DND-41 (cell line): Measurements from ENCODE around the gene CARS1.

Experiments
- EZH2 ChIP-seq: IDR thresholded peaks from 3 replicates; pipeline ENCODE4 v1.6.1; 2012; ENCODE audit warnings: borderline replicate concordance, low read depth, mild to moderate bottlenecking, moderate library complexity, low read length, inconsistent platforms; ENCODE audit not compliant: severe bottlenecking
- TF ChIP-seq, protein P1 (sequence below): IDR thresholded peaks from 2 replicates; pipeline ENCODE4 v1.5.1; 2012; ENCODE audit warnings: borderline replicate concordance, low read length, moderate library complexity, mild to moderate bottlenecking; ENCODE audit not compliant: poor library complexity, severe bottlenecking; ENCODE audit errors: extremely low read depth

DNA sequence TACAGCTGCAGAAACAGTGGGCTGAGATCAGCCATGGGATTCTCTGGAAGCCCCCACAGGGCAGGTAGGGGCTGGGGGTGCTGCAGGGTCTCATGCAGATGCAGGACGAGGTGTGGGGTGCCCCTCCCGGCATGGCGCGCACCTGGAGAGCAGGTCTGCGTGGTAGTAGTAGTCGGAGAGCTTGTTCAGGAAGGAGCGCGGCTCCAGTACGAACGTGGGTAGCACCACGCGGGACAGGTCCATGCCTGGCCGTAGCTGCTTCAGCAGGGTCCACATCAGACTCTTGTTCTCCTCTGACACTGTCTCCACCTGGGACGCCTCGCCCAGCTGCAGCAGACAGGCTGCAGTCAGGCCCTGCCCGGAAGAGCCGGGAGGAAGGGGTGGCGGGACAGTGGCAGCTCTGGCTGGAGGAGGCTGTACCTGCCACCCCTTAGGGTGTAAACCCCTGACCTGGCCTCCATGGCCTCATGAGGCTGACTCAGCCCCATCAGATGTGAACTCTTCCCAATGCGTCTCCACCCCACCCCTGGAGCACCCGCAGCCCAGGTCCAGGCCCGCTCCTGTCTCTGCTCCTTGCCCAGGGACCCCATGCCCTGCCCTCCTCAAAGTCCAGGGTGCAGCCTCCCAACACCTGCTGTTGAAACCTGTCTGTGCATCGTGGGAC is 47.0 kb upstream of the CARS1 start:
- TF ChIP-seq, protein P1, sequence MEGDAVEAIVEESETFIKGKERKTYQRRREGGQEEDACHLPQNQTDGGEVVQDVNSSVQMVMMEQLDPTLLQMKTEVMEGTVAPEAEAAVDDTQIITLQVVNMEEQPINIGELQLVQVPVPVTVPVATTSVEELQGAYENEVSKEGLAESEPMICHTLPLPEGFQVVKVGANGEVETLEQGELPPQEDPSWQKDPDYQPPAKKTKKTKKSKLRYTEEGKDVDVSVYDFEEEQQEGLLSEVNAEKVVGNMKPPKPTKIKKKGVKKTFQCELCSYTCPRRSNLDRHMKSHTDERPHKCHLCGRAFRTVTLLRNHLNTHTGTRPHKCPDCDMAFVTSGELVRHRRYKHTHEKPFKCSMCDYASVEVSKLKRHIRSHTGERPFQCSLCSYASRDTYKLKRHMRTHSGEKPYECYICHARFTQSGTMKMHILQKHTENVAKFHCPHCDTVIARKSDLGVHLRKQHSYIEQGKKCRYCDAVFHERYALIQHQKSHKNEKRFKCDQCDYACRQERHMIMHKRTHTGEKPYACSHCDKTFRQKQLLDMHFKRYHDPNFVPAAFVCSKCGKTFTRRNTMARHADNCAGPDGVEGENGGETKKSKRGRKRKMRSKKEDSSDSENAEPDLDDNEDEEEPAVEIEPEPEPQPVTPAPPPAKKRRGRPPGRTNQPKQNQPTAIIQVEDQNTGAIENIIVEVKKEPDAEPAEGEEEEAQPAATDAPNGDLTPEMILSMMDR, result no peak
- no peak for TF ChIP-seq EZH2
